ENCODE measurements around the gene PCSK2.

PCSK2 gene

DNA sequence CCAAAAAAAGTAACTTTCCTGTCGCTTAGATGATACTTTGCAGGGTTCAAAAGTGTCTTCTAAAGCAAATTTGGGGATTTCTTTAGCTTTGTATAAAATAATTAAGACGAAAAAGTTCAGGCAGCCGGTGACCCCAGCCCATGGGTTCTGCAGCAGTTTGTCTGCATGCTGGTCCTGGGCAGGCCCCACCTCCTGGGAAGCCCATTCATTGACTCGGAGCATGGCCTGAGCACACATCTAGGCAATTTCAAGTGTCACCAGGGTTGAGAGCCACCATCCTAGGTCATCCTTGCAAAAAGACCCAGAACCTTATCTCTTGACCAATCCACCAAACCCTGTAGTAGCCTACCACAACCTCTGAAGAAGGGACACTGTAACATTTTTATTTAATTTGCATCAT is 283.7 kb downstream of the PCSK2 start:
- no peak for DNase-seq

DNA sequence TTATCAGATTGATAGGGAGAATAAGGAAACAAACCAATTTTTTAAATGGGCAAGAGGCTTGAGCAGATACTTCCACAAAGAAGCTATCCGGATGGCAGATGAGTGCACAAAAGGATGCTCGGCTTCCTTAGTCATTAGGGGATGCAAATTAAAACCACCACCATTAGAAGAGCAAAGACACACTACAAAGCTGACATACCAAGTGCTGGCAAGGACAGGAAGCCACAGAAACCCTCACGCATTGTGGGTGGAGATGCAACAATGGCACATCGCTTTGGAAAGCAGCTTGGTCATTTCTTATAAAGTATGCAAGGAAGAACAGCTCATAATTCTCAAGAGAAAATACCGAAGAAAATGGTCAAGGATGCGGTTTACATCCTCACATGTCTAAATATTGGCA is 284.6 kb downstream of the PCSK2 start:
- DNase-seq, result no peak

DNA sequence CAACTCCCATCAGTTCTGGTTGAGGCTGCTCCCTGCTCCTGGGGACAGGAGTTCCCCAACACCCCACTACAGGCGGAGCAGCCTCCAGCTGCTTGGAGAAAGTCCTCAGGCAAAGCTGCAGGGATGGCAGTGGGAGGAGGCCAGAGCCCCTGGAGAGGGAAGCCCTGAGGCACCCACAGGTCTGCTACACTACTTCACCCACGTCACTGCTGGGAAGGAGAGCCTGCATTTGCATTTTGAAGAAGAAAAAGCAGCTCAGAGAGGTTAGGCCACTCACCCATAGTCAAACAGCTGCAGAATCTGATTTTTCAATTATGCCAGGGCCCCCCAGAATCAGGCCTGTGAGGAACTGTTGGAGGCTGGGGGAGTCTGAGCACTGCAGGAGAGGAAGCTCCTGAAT is 287.1 kb downstream of the PCSK2 start:
- no peak for DNase-seq

DNA sequence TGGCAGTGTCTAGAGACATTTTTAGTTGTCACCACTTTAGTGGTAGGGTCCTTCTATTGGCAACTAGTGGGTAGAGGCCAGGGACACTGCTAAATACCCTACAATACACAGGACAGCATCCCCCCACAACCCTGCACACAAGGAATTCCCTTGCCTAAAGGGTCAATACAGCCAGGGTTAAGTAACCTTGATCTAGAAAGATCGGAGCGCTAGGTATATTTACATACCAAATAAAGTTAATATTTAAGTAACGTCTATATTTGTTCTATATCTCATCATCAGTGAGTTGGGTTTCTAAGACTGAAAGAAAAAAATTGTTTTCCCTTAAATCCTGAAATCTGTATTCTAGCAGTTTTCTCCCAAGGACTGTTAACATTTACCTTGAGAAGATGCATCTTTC is 288.2 kb downstream of the PCSK2 start:
- DNase-seq, result no peak

DNA sequence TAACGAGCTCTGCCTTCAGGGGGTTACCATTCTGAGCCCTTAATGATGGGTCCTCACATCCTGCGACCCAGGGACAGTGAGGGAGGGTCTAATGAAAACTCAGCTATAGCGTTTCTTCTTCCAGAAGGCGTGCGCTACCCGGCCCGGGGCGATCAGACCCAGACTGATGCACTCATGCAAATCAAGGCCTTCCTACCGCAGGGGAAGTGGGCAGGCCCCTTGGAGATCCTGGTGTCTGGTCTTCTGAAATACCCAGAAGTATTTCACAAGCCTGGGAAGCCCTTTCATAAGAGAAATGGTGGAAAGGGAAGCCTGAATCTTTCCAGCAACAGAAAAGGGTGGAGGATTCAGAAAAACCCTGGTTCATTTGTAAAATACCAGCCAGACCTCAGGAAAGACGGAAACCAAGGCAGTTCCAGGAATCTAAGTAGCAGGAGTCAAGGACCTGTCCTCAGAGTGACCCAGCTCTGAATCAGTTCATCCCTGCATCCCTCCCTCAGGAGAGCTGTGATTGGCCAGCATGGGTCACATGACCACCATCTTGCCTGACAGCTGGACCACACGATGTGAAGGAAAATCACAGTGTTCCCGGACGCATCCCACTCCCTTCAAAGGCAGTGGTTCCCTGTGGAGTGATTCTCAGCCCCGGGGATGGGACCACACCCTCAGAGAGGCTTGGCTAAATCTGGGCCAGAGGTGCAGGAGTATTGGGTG is 291.7 kb downstream of the PCSK2 start:
- no peak for DNase-seq

DNA sequence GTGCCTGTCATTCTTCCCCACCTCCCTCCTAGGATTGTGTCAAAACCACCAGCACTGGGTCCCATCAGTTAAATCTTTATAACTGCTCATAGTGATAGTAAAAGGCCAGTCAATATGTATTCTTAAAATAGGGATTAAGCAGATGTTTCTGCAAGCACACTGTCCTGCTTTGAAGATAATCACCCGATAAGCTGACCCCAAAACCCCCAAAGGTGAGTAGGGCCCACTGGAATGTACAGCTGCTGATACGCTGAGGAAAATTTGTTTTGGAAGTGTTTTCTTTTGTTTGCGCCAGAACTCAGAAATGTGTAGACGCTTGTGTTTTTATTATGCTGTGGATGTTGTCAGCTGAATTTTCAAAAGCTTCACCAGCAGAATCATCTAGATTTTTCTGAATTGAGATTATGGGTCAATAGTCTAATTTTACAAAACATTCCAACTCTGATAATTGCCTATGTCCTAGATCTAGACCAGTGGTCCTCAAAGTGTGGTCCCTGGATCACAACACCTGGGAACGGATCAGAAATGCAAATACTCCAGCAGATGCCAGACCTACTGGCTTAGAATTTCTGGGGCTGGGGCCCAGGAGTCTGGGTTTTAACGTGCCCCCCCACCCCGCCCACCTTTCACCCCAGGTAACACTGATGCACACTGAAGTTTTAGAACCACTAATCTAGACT is 292.9 kb downstream of the PCSK2 start:
- no peak for DNase-seq

DNA sequence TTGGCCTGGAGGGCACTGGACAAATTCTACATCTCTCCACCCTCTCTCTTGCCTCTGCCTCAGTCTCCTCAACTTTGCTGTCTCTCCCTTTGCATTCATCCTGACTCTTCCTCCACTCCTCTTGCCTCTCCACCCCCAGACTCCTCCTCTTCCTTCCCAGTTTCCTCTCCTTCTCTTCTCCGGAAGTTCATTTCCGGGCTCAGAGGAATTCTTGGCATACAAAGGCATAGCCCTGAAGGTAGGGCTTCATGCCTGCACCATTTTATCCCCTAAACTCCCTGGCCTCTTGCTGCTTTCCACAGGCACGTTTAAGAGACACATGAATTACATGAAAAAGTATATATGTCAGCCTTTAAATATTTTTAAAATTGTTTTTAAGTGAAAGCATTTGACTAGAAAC is 293.7 kb downstream of the PCSK2 start:
- no peak for DNase-seq

DNA sequence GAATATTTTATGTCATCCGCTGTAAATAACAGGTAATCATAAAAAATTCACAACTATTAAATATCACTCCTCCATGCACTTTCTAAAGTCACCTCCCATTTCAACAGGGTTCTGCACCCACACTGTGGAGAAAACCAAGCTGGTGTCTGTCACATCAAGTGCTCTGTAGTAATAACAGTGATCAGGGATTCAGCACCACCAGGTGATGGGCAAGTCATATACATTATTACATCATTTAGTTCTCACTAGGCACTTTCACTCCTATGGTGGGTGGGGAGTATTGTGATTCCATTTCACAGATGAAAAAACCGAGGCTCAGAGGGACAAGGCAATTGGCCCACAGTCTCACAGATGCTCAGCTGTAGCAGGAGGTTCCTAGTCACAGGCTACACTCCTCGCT is 295.7 kb downstream of the PCSK2 start:
- no peak for DNase-seq

DNA sequence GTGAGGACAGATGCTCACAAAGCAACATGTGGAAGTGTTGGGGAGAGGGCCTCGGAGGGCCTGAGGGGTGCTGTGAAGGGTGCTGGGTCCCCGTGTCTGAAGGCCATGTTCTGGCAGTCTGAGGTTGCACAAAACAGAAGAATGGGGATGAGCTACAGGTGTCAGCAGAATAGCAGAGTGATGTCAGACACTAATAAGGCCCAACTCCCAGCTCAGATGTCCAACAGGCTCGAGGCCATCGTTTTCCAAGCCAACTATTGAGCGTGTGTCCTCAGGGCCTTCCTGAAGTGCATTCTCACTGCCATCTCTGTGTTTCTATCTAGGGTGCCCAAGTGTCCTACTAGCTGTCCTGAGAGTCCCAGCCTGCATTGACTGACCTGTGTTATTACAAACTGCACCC is 296.5 kb downstream of the PCSK2 start:
- DNase-seq, result no peak

DNA sequence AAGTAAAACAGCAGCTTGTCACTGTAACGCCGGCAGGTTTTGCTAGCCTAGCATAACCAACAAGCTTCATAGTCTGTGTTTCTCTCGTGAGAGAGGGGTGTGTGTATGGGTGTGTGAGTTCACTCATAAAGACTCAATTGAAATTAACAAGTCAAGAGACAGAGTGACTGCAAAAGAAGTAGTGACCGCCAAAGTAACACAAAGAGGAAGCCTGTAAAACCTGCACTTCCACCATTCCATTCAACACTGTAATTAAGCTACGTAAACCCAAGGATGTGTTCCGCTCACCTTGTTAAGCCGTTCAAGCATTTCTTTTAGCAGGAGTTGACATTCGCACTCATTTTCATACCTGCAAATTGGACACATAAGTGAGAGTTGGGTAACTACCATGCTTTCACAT is 297.7 kb downstream of the PCSK2 start:
- no peak for DNase-seq

DNA sequence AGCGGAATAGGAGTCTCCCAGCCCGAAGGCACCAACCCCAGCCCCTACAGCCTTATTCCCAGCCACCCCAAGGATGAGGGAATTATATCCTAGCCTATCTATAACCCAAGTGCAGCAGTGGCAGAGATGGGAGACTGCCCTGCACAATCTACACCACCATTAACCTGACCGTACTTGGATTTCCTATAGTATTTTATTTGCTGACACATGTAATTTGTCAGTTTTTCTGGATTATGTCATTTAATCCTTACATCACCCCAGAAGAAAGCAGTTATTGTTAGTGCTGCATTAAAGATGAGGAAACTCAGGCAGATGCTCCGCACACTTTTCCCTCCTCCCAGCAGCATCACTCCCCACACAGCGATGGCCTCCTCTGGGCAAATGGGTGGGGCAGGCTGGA is 298.3 kb downstream of the PCSK2 start:
- DNase-seq, result no peak

DNA sequence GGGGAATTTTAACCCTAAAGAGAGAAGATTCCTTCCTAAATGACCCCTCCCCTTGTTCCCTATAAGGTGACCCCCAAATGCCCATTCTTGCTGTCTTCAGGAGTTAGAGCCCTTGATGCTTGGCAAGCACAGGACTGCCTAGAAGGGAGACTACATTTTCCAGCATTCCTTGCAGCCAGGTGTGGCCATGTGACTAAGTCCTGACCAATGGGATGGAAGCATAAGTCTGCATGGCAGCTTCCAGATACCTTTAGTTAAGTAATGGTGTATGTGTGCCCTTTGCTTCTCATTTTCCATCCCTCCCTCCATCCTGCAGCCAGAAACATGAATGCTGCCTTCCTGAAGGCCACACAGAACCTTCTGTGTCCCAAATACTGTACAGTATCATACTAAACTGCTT is 298.8 kb downstream of the PCSK2 start:
- no peak for DNase-seq

DNA sequence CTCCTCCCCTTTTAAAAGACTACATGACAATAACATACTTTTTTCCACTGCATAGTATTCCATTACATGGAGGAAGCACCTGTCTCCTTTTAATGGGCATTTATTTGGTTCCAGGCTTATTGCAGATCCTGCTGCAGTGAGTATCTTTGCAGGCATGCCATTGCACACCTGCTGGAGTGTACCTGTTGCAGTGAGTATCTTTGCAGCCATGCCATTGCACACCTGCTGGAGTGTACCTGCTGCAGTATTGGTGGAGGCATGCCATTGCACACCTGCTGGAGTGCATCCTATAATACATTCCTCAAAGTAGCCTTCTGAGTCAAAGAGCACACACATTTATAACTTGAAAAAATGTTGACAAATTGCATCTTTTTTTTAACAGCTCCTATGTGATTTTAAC is 302.7 kb downstream of the PCSK2 start:
- DNase-seq, result no peak

DNA sequence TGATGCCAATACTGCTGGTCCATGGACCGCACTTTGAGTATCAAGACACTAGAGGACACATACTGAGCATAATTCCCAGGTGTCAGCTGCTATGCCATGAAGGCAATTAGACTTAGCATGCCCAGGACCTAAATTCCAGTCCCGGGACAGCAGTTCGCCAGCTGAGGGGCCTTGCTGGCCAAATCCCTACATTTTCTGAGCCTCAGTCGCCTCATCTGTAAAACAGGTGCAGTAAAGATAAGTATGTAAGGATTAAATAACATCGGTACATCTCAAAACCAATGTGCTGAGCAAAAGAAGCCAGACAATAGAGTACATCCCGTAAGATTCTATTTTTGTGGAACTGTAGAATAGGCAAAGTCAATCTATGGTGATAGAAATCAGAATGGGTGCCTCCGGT is 303.3 kb downstream of the PCSK2 start:
- no peak for DNase-seq

DNA sequence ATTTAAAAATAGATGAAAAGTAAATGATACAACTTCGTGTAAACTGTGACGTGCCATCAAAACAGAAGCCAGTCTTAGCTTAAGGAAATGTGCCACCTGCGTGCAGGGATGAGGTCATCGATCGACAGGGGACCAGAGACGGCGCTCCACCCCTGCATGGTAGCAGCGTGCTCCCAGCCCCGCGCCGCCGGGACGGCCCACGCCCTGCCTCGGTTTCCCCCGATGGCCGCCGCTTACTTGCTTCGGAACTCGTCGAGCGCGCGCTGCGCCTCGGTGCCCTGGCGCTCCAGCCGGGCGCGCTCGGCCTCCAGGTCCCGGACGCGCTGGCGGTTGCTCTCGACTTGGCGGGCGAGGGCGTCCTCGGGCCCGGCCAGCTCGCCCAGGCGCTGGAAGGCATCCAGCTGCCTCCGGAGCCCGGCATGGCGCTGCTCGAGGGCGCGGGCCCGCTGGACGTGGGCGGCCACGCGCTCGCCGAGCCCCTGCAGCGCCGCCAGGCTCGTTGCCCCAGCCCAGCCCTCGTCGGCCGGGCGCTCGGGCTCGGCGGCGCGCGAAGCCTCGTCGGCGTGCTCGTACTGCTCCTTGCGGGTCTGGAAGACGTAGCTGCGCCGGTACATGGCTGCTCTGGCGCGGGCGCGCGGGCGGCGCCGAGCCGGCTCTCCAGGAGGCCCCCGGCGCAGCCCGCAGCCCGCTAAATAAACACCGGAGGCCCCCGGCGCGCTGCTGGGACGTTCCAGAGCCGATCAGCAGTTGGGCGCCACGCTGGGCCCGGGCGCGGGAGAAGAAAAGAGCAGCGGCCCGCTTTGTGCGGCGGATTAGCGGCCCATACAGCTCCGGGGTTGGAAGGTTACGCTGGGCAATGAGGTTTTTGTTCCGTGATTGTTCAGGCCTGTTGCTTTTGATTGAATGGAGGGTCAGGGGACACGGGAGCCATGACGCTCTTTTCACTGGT is 304.1 kb downstream of the PCSK2 start, which contains the start of gene BFSP1:
BFSP1 (minus strand) TSS at position 664 of the 949 bp plus-strand sequence; CDS start at position 614, 50 bp downstream.
- peak in 1 of 4 experiments; percentile 11 for DNase-seq

DNA sequence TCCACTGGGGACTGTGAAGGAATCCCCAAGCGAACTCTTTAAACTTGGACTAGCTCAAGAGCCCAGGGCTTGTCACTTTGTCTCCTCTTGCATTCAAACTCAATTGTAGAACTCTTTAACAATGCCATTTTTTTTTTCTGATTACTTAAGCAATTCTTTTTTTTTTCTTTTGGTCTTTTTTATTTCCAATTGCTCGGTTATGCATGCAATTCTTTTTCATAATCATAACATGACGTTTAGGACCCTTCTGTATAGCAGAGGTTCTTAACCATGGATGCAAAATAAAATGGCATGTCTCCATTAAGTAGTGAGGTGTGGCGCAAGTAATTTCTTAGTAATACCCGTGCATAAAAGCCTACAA is 304.8 kb downstream of the PCSK2 start:
- DNase-seq, result no peak

DNA sequence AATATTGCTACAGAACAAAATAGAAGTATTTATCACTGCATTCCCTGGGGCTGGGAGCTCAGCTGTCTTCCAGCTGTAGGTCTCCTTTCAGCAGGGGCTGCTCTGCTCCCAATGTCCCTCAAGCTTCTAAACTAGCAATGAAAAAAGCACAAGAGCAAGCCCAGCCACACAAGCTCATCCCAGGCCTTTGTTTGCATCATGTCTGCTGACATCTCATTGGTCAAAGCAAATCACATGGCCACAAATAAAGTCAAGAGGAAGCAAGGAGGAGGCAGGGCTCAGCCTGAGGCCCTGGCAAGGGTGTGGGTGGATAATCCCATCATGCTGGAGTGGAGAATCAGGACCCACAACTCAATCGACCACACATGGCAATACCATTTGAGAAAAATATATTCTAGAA is 306.6 kb downstream of the PCSK2 start:
- no peak for DNase-seq

DNA sequence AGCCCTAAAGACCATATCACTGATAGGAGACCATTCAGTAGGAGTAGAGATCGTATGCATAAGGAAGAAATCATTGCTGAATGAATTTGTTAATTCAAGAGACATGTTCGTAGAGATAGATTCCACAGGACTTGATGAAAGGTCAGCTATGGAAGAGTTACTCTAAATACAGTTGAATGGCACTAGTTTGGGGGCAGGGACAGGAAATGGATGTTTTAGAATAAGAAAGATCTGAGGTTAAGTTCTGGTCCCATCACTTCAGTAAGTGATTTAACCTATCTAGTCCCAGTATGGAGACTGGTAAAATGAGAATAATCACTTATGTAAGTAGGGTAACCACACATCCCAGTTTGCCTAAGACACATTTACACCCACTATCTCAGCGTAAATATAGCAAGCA is 307.2 kb downstream of the PCSK2 start:
- DNase-seq, result no peak
